ENCODE data around the gene EXO1.

EXO1 gene

GRCh38 chr1:241916196-241916595 is 68.2 kb downstream of the EXO1 start:
- Histone ChIP-seq H3K79me2 (ENCODE audit: insufficient read depth, low read length) (no peaks in the 10 kb centered on the region), H3K9me3 (ENCODE audit: insufficient read depth, low read length) (no peaks in the 10 kb centered on the region), H3K9ac (ENCODE audit: low read length) (no peak overlapping the region), H3K4me2 (ENCODE audit: low read depth, low read length, poor library complexity, severe bottlenecking) (no peak overlapping the region), H3K9me2 (replicated peaks; ENCODE audit: insufficient read depth, low read length) (no peaks in the 10 kb centered on the region), H3K27ac (ENCODE audit: low read depth, low read length) (no peak overlapping the region), H3K36me3 (ENCODE audit: low read length) (no peaks in the 10 kb centered on the region), H3K27me3 (ENCODE audit: low read length) (no peaks in the 10 kb centered on the region), H3F3A (ENCODE audit: insufficient read depth) (no peaks in the 10 kb centered on the region), H2AFZ (ENCODE audit: low read depth, low read length, severe bottlenecking) (no peak overlapping the region), H4K20me1 (ENCODE audit: low read depth, low read length) (no peaks in the 10 kb centered on the region), H3K4me3 (ENCODE audit: insufficient read depth, low read length, poor library complexity, severe bottlenecking) (no peak overlapping the region)
- no peak for TF ChIP-seq EZH2phosphoT487 (conservative IDR thresholded peaks at IDR 0.05; ENCODE audit: low read length)
- TF ChIP-seq CTCF (IDR thresholded peaks at IDR 0.05; ENCODE audit: insufficient read depth, low read length, poor library complexity, severe bottlenecking): no peak

- no peaks in the 10 kb centered on the region for H3K9me3 ChIP-seq (ENCODE audit: insufficient read depth, low read length)
- no peak for TF ChIP-seq EZH2phosphoT487 (conservative IDR thresholded peaks at IDR 0.05; ENCODE audit: low read length)
- no peak for TF ChIP-seq CTCF (IDR thresholded peaks at IDR 0.05; ENCODE audit: insufficient read depth, low read length, poor library complexity, severe bottlenecking)
- no peak overlapping the region for H2AFZ ChIP-seq (ENCODE audit: low read depth, low read length, severe bottlenecking)
- no peak overlapping the region for H3K4me2 ChIP-seq (ENCODE audit: low read depth, low read length, poor library complexity, severe bottlenecking)
- no peaks in the 10 kb centered on the region for H3F3A ChIP-seq (ENCODE audit: insufficient read depth)
- no peak overlapping the region for H3K27ac ChIP-seq (ENCODE audit: low read depth, low read length)
- no peaks in the 10 kb centered on the region for H3K36me3 ChIP-seq (ENCODE audit: low read length)
- H3K27me3 ChIP-seq (ENCODE audit: low read length): no peaks in the 10 kb centered on the region
- H3K9ac ChIP-seq (ENCODE audit: low read length): no peak overlapping the region
- H3K4me3 ChIP-seq (ENCODE audit: insufficient read depth, low read length, poor library complexity, severe bottlenecking): no peak overlapping the region
- no peaks in the 10 kb centered on the region for H4K20me1 ChIP-seq (ENCODE audit: low read depth, low read length)
- H3K79me2 ChIP-seq (ENCODE audit: insufficient read depth, low read length): no peaks in the 10 kb centered on the region
- H3K9me2 ChIP-seq (replicated peaks; ENCODE audit: insufficient read depth, low read length): no peaks in the 10 kb centered on the region
Measured at GRCh38 chr1:241917487-241917886, 69.5 kb downstream of the EXO1 start.

- no peaks in the 10 kb centered on the region for H3K36me3 ChIP-seq (ENCODE audit: low read length)
- no peaks in the 10 kb centered on the region for H4K20me1 ChIP-seq (ENCODE audit: low read depth, low read length)
- no peak overlapping the region for H3K9ac ChIP-seq (ENCODE audit: low read length)
- H3K27ac ChIP-seq (ENCODE audit: low read depth, low read length): no peak overlapping the region
- H3K79me2 ChIP-seq (ENCODE audit: insufficient read depth, low read length): no peaks in the 10 kb centered on the region
- H2AFZ ChIP-seq (ENCODE audit: low read depth, low read length, severe bottlenecking): no peak overlapping the region
- H3K4me2 ChIP-seq (ENCODE audit: low read depth, low read length, poor library complexity, severe bottlenecking): no peak overlapping the region
- no peak overlapping the region for H3K4me3 ChIP-seq (ENCODE audit: insufficient read depth, low read length, poor library complexity, severe bottlenecking)
- no peaks in the 10 kb centered on the region for H3K27me3 ChIP-seq (ENCODE audit: low read length)
- no peaks in the 10 kb centered on the region for H3F3A ChIP-seq (ENCODE audit: insufficient read depth)
- no peaks in the 10 kb centered on the region for H3K9me3 ChIP-seq (ENCODE audit: insufficient read depth, low read length)
- no peak for TF ChIP-seq CTCF (IDR thresholded peaks at IDR 0.05; ENCODE audit: insufficient read depth, low read length, poor library complexity, severe bottlenecking)
- no peak for TF ChIP-seq EZH2phosphoT487 (conservative IDR thresholded peaks at IDR 0.05; ENCODE audit: low read length)
- H3K9me2 ChIP-seq (replicated peaks; ENCODE audit: insufficient read depth, low read length): no peaks in the 10 kb centered on the region
Measured at GRCh38 chr1:241918879-241919278, 70.9 kb downstream of the EXO1 start.

Measured in SU-DHL-6 (cell line).